ENCODE results near the gene CCDC28B. TPM values are rescaled to one million over a fixed set of nuclear protein-coding genes. Genes with fewer than 3 reads are reported as not detected.
A peak's percentile ranks its signal among the peaks of the same experiment; 100 is the strongest.

CCDC28B gene
- total and polyA plus RNA-seq, 2 of the 13 experiments (the other 11 are each of a cell fraction or from before 2014, with no cell fraction given) = 2.6 to 3.5 TPM

- in situ Hi-C loops (cut with HindIII; ENCODE audit: extremely low pct_ligation_motif_present, low pct_unique_long_range_greater_than_20kb) (no loop called here), intact Hi-C loops (cut with micrococcal nuclease; ENCODE audit: unreplicated experiment) (no loop called here)
- peaks cover 8 to 20% of the 10 kb centered on the region in 2 experiments; a peak in 4 of 5 replicates for H3K36me3 ChIP-seq (replicated peaks in 1 of 2; ENCODE audit: control insufficient read depth in 1 of 2, insufficient read depth in 2 of 2, low read length in 2 of 2)
- WGBS (ENCODE audit: low lambda C conversion rate) = 0% methylated on average over 13 of the region's 79 CpGs
- peak; percentile 85 for ATAC-seq
- no peaks in the 10 kb centered on the region for H3K9me3 ChIP-seq (ENCODE audit: low read length)
- no peaks in the 10 kb centered on the region for H3K27me3 ChIP-seq (ENCODE audit: control insufficient read depth in 1 of 2, insufficient read depth in 2 of 2, low read length in 2 of 2)
- ChIA-PET POLR2A (interaction anchor here (0.5 to 2.7 kb wide), 20 partner anchors 13 to 214 kb away, joined by 3 to 38 read pairs (median 4); partner anchors contain the start of genes BSDC1, CCDC28B, EIF3I and HDAC1), CTCF (ENCODE audit: low intra/inter-chr PET ratio, low total read pairs) (no interaction called here)
- H3K4me2 ChIP-seq (ENCODE audit: low read depth, low read length) = peak within 1 kb of the TSS; percentile 80
- peaks cover 35% of the 10 kb centered on the region for H3K79me2 ChIP-seq (ENCODE audit: insufficient read depth, low read length)
- peak within 1 kb of the TSS; percentile 87 for H3K27ac ChIP-seq (ENCODE audit: extremely low read length, insufficient read depth, low read length)
- no peak for FAIRE-seq
- peak within 1 kb of the TSS; percentile 58 to 76 (median 61) for H3K4me3 ChIP-seq (replicated peaks in 1 of 3; ENCODE audit: insufficient read depth in 1 of 3, low read depth in 2 of 3, low read length in 3 of 3)
- DNase-seq (ENCODE audit: low spot score) = peak; percentile 86
- BruUV-seq (replicated peaks) = no TSS peak
- peak within 1 kb of the TSS; percentile 84 for H3K9ac ChIP-seq (ENCODE audit: insufficient read depth, low read depth, low read length)
- no peaks in the 10 kb centered on the region for H4K20me1 ChIP-seq (ENCODE audit: insufficient read depth, low read length)
- H3K4me1 ChIP-seq (ENCODE audit: insufficient read depth, low read length) = peaks cover 64% of the 10 kb centered on the region
- peak within 1 kb of the TSS; percentile 85 for H2AFZ ChIP-seq (ENCODE audit: low read length)
- TF ChIP-seq ZNF296 (CRISPR knock-in tag; conservative IDR thresholded peaks at IDR 0.05) (no peak), POLR2G (IDR thresholded peaks at IDR 0.05; ENCODE audit: low read depth, low read length) (peak; percentile 95), JUND (CRISPR knock-in tag; IDR thresholded peaks at IDR 0.05) (no peak), NFKBIZ (CRISPR knock-in tag; IDR thresholded peaks at IDR 0.05) (no peak; the same call in none of the 2 replicates), AHDC1 (CRISPR knock-in tag; IDR thresholded peaks at IDR 0.05; ENCODE audit: borderline replicate concordance) (peak; percentile 54; the same call in 1 of the 2 replicates), DMAP1 (CRISPR knock-in tag; IDR thresholded peaks at IDR 0.05) (peak; percentile 88), ZC3H4 (CRISPR knock-in tag; IDR thresholded peaks at IDR 0.05; ENCODE audit: borderline replicate concordance) (no peak), ZNF124 (CRISPR knock-in tag; IDR thresholded peaks at IDR 0.05) (peak; percentile 86; the same call in 1 of the 2 replicates), ZNF609 (CRISPR knock-in tag; IDR thresholded peaks at IDR 0.05; ENCODE audit: borderline replicate concordance) (peak; percentile 5; the same call in 1 of the 2 replicates), ZNF24 (IDR thresholded peaks at IDR 0.05) (no peak)
- TF ChIP-seq, protein P1, sequence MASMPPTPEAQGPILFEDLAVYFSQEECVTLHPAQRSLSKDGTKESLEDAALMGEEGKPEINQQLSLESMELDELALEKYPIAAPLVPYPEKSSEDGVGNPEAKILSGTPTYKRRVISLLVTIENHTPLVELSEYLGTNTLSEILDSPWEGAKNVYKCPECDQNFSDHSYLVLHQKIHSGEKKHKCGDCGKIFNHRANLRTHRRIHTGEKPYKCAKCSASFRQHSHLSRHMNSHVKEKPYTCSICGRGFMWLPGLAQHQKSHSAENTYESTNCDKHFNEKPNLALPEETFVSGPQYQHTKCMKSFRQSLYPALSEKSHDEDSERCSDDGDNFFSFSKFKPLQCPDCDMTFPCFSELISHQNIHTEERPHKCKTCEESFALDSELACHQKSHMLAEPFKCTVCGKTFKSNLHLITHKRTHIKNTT (CRISPR knock-in tag; IDR thresholded peaks at IDR 0.05) = no peak
These were observed 20.8 kb upstream of the CCDC28B start, which contains the start of gene TXLNA for GRCh38 chr1:32179443-32180185. TXLNA (plus strand) TSS chr1:32179675; CDS start chr1:32180346, 671 bp downstream.
